Hepatocyte (in vitro differentiated cells): ENCODE measurements around the gene GLIPR2.

Experiments
- EZH2 ChIP-seq: fragments of 200-600 bp; sonication (generic); IDR thresholded peaks from 2 replicates; pipeline ENCODE4 v1.6.1; 2016; ENCODE audit warnings: antibody characterized with exemption, mild to moderate bottlenecking, borderline replicate concordance
- EZH2phosphoT487 ChIP-seq: fragments of 200-600 bp; sonication (generic); IDR thresholded peaks from one replicate; pipeline ENCODE4 v1.6.1; 2018; ENCODE audit warnings: antibody characterized with exemption, mild to moderate bottlenecking, low read depth, moderate library complexity; ENCODE audit not compliant: unreplicated experiment, severe bottlenecking
- TF ChIP-seq, protein P1 (sequence below): fragments of 200-600 bp; sonication (generic); IDR thresholded peaks from 2 replicates; pipeline ENCODE4 v1.5.1; 2016; ENCODE audit warnings: antibody characterized with exemption, mild to moderate bottlenecking; ENCODE audit not compliant: poor library complexity

- TF ChIP-seq, protein P1, sequence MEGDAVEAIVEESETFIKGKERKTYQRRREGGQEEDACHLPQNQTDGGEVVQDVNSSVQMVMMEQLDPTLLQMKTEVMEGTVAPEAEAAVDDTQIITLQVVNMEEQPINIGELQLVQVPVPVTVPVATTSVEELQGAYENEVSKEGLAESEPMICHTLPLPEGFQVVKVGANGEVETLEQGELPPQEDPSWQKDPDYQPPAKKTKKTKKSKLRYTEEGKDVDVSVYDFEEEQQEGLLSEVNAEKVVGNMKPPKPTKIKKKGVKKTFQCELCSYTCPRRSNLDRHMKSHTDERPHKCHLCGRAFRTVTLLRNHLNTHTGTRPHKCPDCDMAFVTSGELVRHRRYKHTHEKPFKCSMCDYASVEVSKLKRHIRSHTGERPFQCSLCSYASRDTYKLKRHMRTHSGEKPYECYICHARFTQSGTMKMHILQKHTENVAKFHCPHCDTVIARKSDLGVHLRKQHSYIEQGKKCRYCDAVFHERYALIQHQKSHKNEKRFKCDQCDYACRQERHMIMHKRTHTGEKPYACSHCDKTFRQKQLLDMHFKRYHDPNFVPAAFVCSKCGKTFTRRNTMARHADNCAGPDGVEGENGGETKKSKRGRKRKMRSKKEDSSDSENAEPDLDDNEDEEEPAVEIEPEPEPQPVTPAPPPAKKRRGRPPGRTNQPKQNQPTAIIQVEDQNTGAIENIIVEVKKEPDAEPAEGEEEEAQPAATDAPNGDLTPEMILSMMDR: no peak
- no peak for TF ChIP-seq EZH2
- TF ChIP-seq EZH2phosphoT487: no peak
Measured at GRCh38 chr9:36113999-36114398, 22.5 kb upstream of the GLIPR2 start.
